ENCODE measurements around the gene EIF4EBP2. TPM values are rescaled to one million over a fixed set of nuclear protein-coding genes. Genes with fewer than 3 reads are reported as not detected.
A peak's percentile ranks its signal among the peaks of the same experiment; 100 is the strongest.

The EIF4EBP2 gene
- total and polyA plus RNA-seq, 2 of the 13 experiments (the other 11 are each of a cell fraction or from before 2014, with no cell fraction given), result 16.9 to 22.0 TPM

DNA sequence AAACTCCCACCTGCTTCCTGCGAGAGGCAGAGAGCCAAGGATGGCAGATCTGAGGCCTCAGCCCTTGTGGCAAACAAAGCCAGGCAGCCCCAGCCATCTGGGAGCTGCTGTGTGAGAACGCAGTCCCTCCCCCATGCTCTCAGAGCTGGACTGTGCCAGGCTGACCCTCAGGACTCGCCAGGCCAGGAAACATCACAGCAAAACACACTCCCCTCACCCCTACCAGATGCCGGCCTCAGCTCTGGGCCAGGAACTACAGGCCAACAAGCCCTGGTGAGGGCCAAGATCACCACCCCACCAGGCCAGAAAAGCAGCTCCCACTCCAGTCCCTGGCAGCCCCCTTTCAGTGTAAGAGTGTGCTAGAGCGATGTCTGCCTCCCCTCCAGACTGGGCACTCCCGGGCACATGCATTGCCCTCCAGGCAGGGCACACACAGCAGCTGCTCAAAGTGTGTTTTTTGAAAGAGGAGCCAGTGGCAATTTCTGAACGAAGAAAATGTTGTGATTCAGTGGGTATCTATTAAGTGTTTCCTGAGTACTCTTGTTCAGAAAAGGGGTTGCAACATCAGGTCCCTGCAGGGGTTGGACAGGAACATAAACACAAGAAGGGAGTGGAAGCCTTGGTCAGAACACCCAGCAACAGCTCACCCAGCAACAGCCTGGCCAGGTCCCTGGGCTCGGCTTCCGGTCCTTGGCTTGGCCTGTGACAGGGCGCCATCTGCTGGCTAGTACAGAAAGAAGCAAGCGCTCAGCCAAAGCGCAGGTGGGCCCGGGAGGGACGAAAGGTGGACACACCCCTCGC lies 39.8 kb upstream of the EIF4EBP2 start (continued):
- TF ChIP-seq, protein P1, sequence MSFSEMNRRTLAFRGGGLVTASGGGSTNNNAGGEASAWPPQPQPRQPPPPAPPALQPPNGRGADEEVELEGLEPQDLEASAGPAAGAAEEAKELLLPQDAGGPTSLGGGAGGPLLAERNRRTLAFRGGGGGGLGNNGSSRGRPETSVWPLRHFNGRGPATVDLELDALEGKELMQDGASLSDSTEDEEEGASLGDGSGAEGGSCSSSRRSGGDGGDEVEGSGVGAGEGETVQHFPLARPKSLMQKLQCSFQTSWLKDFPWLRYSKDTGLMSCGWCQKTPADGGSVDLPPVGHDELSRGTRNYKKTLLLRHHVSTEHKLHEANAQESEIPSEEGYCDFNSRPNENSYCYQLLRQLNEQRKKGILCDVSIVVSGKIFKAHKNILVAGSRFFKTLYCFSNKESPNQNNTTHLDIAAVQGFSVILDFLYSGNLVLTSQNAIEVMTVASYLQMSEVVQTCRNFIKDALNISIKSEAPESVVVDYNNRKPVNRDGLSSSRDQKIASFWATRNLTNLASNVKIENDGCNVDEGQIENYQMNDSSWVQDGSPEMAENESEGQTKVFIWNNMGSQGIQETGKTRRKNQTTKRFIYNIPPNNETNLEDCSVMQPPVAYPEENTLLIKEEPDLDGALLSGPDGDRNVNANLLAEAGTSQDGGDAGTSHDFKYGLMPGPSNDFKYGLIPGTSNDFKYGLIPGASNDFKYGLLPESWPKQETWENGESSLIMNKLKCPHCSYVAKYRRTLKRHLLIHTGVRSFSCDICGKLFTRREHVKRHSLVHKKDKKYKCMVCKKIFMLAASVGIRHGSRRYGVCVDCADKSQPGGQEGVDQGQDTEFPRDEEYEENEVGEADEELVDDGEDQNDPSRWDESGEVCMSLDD (CRISPR knock-in tag; IDR thresholded peaks at IDR 0.05; ENCODE audit: borderline replicate concordance), result no peak
- TF ChIP-seq ZFP62 (CRISPR knock-in tag; IDR thresholded peaks at IDR 0.05), result no peak
- no peak for TF ChIP-seq RAD51 (IDR thresholded peaks at IDR 0.05; ENCODE audit: borderline replicate concordance)
- TF ChIP-seq MLLT10 (CRISPR knock-in tag; IDR thresholded peaks at IDR 0.05), result no peak
- no peak for TF ChIP-seq POLR2AphosphoS2 (IDR thresholded peaks at IDR 0.05; ENCODE audit: low read depth, low read length)
- no peak for TF ChIP-seq ZNF24 (IDR thresholded peaks at IDR 0.05)
- no peak for TF ChIP-seq ARNT2 (CRISPR knock-in tag; IDR thresholded peaks at IDR 0.05; ENCODE audit: low read depth)
- no peak for TF ChIP-seq YEATS4 (CRISPR knock-in tag; IDR thresholded peaks at IDR 0.05; ENCODE audit: borderline replicate concordance)
- peak; percentile 79; the same call in 1 of the 2 replicates for TF ChIP-seq KDM3A (CRISPR knock-in tag; IDR thresholded peaks at IDR 0.05; ENCODE audit: low read depth)
- no peak for TF ChIP-seq ZNF570 (CRISPR knock-in tag; IDR thresholded peaks at IDR 0.05; ENCODE audit: borderline replicate concordance)
- TF ChIP-seq ZNF235 (CRISPR knock-in tag; IDR thresholded peaks at IDR 0.05; ENCODE audit: borderline replicate concordance), result no peak
- 0 out of 2 replicates have a peak, but pooled peaks have one; percentile 19 for TF ChIP-seq FOXK2 (IDR thresholded peaks at IDR 0.05)
- TF ChIP-seq IRX3 (CRISPR knock-in tag; IDR thresholded peaks at IDR 0.05; ENCODE audit: borderline replicate concordance, low read depth), result no peak
- no peak for TF ChIP-seq ZFP37 (CRISPR knock-in tag; IDR thresholded peaks at IDR 0.05; ENCODE audit: borderline replicate concordance)
- no peak for TF ChIP-seq GABPA (IDR thresholded peaks at IDR 0.05; ENCODE audit: low read depth, low read length)
- TF ChIP-seq GABPA (CRISPR knock-in tag; IDR thresholded peaks at IDR 0.05; ENCODE audit: low read depth), result peak; percentile 83
- no peak for TF ChIP-seq SRSF4 (IDR thresholded peaks at IDR 0.05; ENCODE audit: low read depth, low read length, poor library complexity, severe bottlenecking)
- TF ChIP-seq PCBP1 (IDR thresholded peaks at IDR 0.05; ENCODE audit: borderline replicate concordance, low read depth, low read length), result no peak
- no peak for TF ChIP-seq LCORL (IDR thresholded peaks at IDR 0.05)
- peak; percentile 74; the same call in 1 of the 2 replicates for TF ChIP-seq LCORL (CRISPR knock-in tag; IDR thresholded peaks at IDR 0.05)
- TF ChIP-seq ZNF317 (CRISPR knock-in tag; IDR thresholded peaks at IDR 0.05), result 0 out of 2 replicates have a peak, but pooled peaks have one; percentile 31
- TF ChIP-seq ZNF180 (CRISPR knock-in tag; IDR thresholded peaks at IDR 0.05; ENCODE audit: borderline replicate concordance, low read depth), result no peak
- no peak for TF ChIP-seq KDM5A (IDR thresholded peaks at IDR 0.05; ENCODE audit: borderline replicate concordance, low read length)
- no peak for TF ChIP-seq TOE1 (CRISPR knock-in tag; IDR thresholded peaks at IDR 0.05)
- no peak for TF ChIP-seq ZC3H4 (CRISPR knock-in tag; IDR thresholded peaks at IDR 0.05; ENCODE audit: borderline replicate concordance)
- TF ChIP-seq FOXO1 (CRISPR knock-in tag; IDR thresholded peaks at IDR 0.05), result peak; percentile 78
- TF ChIP-seq CEBPG (CRISPR knock-in tag; IDR thresholded peaks at IDR 0.05), result peak; percentile 83
- TF ChIP-seq, protein P2, sequence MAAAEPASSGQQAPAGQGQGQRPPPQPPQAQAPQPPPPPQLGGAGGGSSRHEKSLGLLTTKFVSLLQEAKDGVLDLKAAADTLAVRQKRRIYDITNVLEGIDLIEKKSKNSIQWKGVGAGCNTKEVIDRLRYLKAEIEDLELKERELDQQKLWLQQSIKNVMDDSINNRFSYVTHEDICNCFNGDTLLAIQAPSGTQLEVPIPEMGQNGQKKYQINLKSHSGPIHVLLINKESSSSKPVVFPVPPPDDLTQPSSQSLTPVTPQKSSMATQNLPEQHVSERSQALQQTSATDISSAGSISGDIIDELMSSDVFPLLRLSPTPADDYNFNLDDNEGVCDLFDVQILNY (CRISPR knock-in tag; conservative IDR thresholded peaks at IDR 0.05), result no peak
- peak; percentile 57 for TF ChIP-seq FOXA3 (CRISPR knock-in tag; IDR thresholded peaks at IDR 0.05)
